Measurements from ENCODE around the gene RALB. TPM values are rescaled to one million over a fixed set of nuclear protein-coding genes. Genes with fewer than 3 reads are reported as not detected.

RALB gene
- total RNA-seq, 1 experiment from 2014 or later, result 24.6 TPM

DNA sequence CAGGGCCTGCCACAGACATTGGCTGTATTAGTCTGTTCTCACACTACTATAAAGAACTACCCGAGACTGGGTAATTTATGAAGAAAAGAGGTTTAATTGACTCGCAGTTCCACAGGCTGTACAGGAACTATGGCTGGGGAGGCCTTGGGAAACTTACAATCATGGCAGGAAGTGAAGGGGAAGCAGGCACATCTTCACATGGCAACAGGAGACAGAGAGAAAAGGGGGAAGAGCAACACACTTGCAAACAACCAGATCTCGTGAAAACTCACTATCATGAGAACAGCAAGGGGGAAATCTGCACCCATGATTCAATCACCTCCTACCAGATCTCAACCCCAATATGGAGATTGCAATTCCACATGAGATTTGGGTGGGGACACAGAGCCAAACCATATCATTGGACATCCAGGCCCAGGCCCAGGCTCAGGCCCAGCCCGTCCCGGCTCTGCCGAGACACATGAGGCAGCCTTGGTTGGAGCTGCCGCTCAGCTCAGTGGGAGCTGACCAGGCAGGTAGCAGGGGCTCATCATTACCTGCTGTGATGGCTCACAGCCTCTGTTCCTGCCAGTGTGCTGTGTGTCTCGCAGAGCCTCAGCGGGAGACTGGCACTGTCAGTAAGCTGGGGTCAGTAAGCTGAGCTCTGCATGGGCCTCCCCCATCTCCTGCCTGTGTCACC, 8.6 kb upstream of the RALB start:
- Histone ChIP-seq H3K56ac (ENCODE audit: insufficient read length, low read depth, low read length) (no peak overlapping the region), H3K4ac (ENCODE audit: low read depth, low read length) (no peak overlapping the region), H2BK20ac (ENCODE audit: low read depth, low read length, poor library complexity, severe bottlenecking) (no peak overlapping the region), H2BK120ac (ENCODE audit: low read depth, low read length, poor library complexity, severe bottlenecking) (no peak overlapping the region), H2BK15ac (ENCODE audit: low read depth, low read length) (no peak overlapping the region), H3K27me3 (ENCODE audit: insufficient read depth, low read length) (no peaks in the 10 kb centered on the region), H3K18ac (ENCODE audit: insufficient read length, low read depth, low read length) (no peak overlapping the region), H4K91ac (ENCODE audit: insufficient read length, low read depth, low read length) (no peak overlapping the region), H3K9me3 (ENCODE audit: control insufficient read depth, low read depth, low read length) (no peaks in the 10 kb centered on the region), H2AFZ (ENCODE audit: low read length) (no peak overlapping the region), H4K5ac (ENCODE audit: insufficient read length, low read depth, low read length) (no peak overlapping the region), H3K79me2 (ENCODE audit: insufficient read depth, low read length) (no peaks in the 10 kb centered on the region), H3K23me2 (ENCODE audit: insufficient read length, low read depth, low read length, poor library complexity, severe bottlenecking) (peaks cover 4% of the 10 kb centered on the region), H3K14ac (ENCODE audit: insufficient read depth, low read length) (no peak overlapping the region), H3K79me1 (ENCODE audit: insufficient read depth, low read depth, low read length, poor library complexity, severe bottlenecking) (no peaks in the 10 kb centered on the region), H2BK5ac (ENCODE audit: insufficient read length, low read length) (no peak overlapping the region), H3K27ac (ENCODE audit: insufficient read length, low read depth, low read length) (no peak overlapping the region), H4K20me1 (ENCODE audit: control insufficient read depth, insufficient read depth, insufficient read length) (no peaks in the 10 kb centered on the region), H3K9ac (ENCODE audit: extremely low read depth, insufficient read length, low read length) (no peak overlapping the region), H3K4me2 (ENCODE audit: insufficient read depth, insufficient read length, low read length) (no peak overlapping the region), H3K23ac (ENCODE audit: insufficient read length, low read depth, low read length) (no peak overlapping the region), H2BK12ac (ENCODE audit: insufficient read length, low read depth, low read length) (no peak overlapping the region), H3T11ph (ENCODE audit: low read length) (no peak overlapping the region), H4K8ac (replicated peaks; ENCODE audit: insufficient read length, low read depth, low read length) (no peak overlapping the region), H3K4me1 (ENCODE audit: insufficient read depth, low read length) (peaks cover 7% of the 10 kb centered on the region), H2AK5ac (ENCODE audit: insufficient read length, low read length) (no peak overlapping the region)
- no CpG with 5 or more reads among the region's 9 CpGs for WGBS (ENCODE audit: extremely low coverage, insufficient read length, low lambda C conversion rate)
- Mint-ChIP-seq H3K4me1 (peaks cover 54 to 59% of the 10 kb centered on the region in 2 experiments), H3K36me3 (ENCODE audit: insufficient read depth in 1 of 3, low read depth in 3 of 3) (no peaks in the 10 kb centered on the region; a peak in 1 of 7 replicates), H3K27ac (no peak overlapping the region), H3K9me3 (peaks cover 0 to 4% of the 10 kb centered on the region in 2 experiments; a peak in 1 of 5 replicates), H3K4me3 (no peak overlapping the region), H3K27me3 (ENCODE audit: low read depth) (peaks cover 32% of the 10 kb centered on the region)
- no peak for TF ChIP-seq CTCF (conservative IDR thresholded peaks at IDR 0.05)
- DNase-seq, result no peak

Data from H9 (cell line).